ENCODE measurements around the gene NFIC. TPM values are rescaled to one million over a fixed set of nuclear protein-coding genes. Genes with fewer than 3 reads are reported as not detected.
A peak's percentile ranks its signal among the peaks of the same experiment; 100 is the strongest.

Gene NFIC
- total and polyA plus RNA-seq, 3 donors from 2014 or later, result 56.5 to 127 (median 113) TPM

GRCh38 chr19:3366753-3367627 lies 607 bp downstream of the NFIC start:
- intact Hi-C loops (cut with DNase I; ENCODE audit: low total_unique reads), result loop anchor here (10.0 kb wide), 1 partner anchor 58 kb away; no protein-coding TSS in a partner anchor
- peaks cover 45% of the 10 kb centered on the region for H3K4me1 ChIP-seq
- 0% methylated on average over 10 to 44 of the region's 65 CpGs for WGBS, 2 donors

GRCh38 chr19:3367628-3368440 lies 1.5 kb downstream of the NFIC start:
- no peak for TF ChIP-seq CTCF (IDR thresholded peaks at IDR 0.05)
- TF ChIP-seq POLR2A (IDR thresholded peaks at IDR 0.05), result no peak
- H3K27me3 ChIP-seq, result no peaks in the 10 kb centered on the region
- H3K27ac ChIP-seq, result peak overlapping the region; percentile 97 to 99
- WGBS, 2 donors, result 19% methylated on average over 5 to 24 of the region's 24 CpGs
- H3K36me3 ChIP-seq (ENCODE audit: low read depth, missing control alignments), result no peaks in the 10 kb centered on the region
- H3K4me3 ChIP-seq, result peak overlapping the region; percentile 87 to 96
- intact Hi-C loops (cut with DNase I; ENCODE audit: low total_unique reads), result loop anchor here (10.0 kb wide), 1 partner anchor 57 kb away; no protein-coding TSS in a partner anchor
- no peaks in the 10 kb centered on the region for H3K9me3 ChIP-seq
- H3K4me1 ChIP-seq, result peaks cover 45% of the 10 kb centered on the region
- DNase-seq, result no peak

More at GRCh38 chr19:3366753-3367627, 607 bp downstream of the NFIC start:
- Histone ChIP-seq H3K27me3 (no peaks in the 10 kb centered on the region), H3K4me3 (peak overlapping the region; percentile 87 to 96), H3K27ac (peak overlapping the region; percentile 97 to 99), H3K9me3 (no peaks in the 10 kb centered on the region), H3K36me3 (ENCODE audit: low read depth, missing control alignments) (no peaks in the 10 kb centered on the region)
- TF ChIP-seq POLR2A (IDR thresholded peaks at IDR 0.05), result no peak
- TF ChIP-seq CTCF (IDR thresholded peaks at IDR 0.05), result no peak
- peak; percentile 69 for DNase-seq

GRCh38 chr19:3368441-3368795 lies 2.0 kb downstream of the NFIC start:
- no peaks in the 10 kb centered on the region for H3K9me3 ChIP-seq
- H3K4me3 ChIP-seq, result peak overlapping the region; percentile 87 to 96
- H3K36me3 ChIP-seq (ENCODE audit: low read depth, missing control alignments), result no peaks in the 10 kb centered on the region
- intact Hi-C loops (cut with DNase I; ENCODE audit: low total_unique reads), result loop anchor here (10.0 kb wide), 1 partner anchor 56 kb away; no protein-coding TSS in a partner anchor
- no peaks in the 10 kb centered on the region for H3K27me3 ChIP-seq
- 38 to 42% methylated on average over 5 of the region's 5 CpGs for WGBS, 2 donors
- H3K4me1 ChIP-seq, result peaks cover 45% of the 10 kb centered on the region
- peak overlapping the region; percentile 97 to 99 for H3K27ac ChIP-seq
- no peak for DNase-seq
- TF ChIP-seq POLR2A (IDR thresholded peaks at IDR 0.05) (no peak), CTCF (IDR thresholded peaks at IDR 0.05) (no peak)

- TF ChIP-seq CTCF (IDR thresholded peaks at IDR 0.05) (no peak), POLR2A (IDR thresholded peaks at IDR 0.05) (no peak)
- peak overlapping the region; percentile 97 to 99 for H3K27ac ChIP-seq
- DNase-seq, result no peak
- intact Hi-C loops (cut with DNase I; ENCODE audit: low total_unique reads), result loop anchor here (10.0 kb wide), 1 partner anchor 56 kb away; no protein-coding TSS in a partner anchor
- H3K36me3 ChIP-seq (ENCODE audit: low read depth, missing control alignments), result no peaks in the 10 kb centered on the region
- WGBS, 2 donors, result 21 to 53% methylated on average over 4 of the region's 4 CpGs
- H3K27me3 ChIP-seq, result no peaks in the 10 kb centered on the region
- peaks cover 44% of the 10 kb centered on the region for H3K4me1 ChIP-seq
- H3K4me3 ChIP-seq, result peak overlapping the region; percentile 19 to 96
- no peaks in the 10 kb centered on the region for H3K9me3 ChIP-seq
These were observed 2.5 kb downstream of the NFIC start for GRCh38 chr19:3368848-3369336.
